ENCODE data around the gene TBC1D8.

TBC1D8 gene

GRCh38 chr2:101032084-101032776 is 119.0 kb downstream of the TBC1D8 start:
- Histone ChIP-seq H3K36me3 (ENCODE audit: low read depth) (peaks cover 72% of the 10 kb centered on the region), H3K27me3 (ENCODE audit: insufficient read depth, poor library complexity, severe bottlenecking) (no peaks in the 10 kb centered on the region), H3K4me3 (ENCODE audit: severe bottlenecking) (no peak overlapping the region), H3K9me3 (ENCODE audit: severe bottlenecking) (no peaks in the 10 kb centered on the region), H3K4me1 (ENCODE audit: insufficient read depth, poor library complexity, severe bottlenecking) (no peaks in the 10 kb centered on the region), H3K27ac (ENCODE audit: poor library complexity, severe bottlenecking) (no peak overlapping the region)
- TF ChIP-seq CTCF (IDR thresholded peaks at IDR 0.05; ENCODE audit: poor library complexity, severe bottlenecking): no peak
- ATAC-seq (ENCODE audit: low read depth): no peak
- no peak for DNase-seq (ENCODE audit: low spot score)

GRCh38 chr2:101030866-101031554 is 120.2 kb downstream of the TBC1D8 start:
- no peaks in the 10 kb centered on the region for H3K9me3 ChIP-seq (ENCODE audit: severe bottlenecking)
- H3K27me3 ChIP-seq (ENCODE audit: insufficient read depth, poor library complexity, severe bottlenecking): no peaks in the 10 kb centered on the region
- H3K27ac ChIP-seq (ENCODE audit: poor library complexity, severe bottlenecking): no peak overlapping the region
- no peak for TF ChIP-seq CTCF (IDR thresholded peaks at IDR 0.05; ENCODE audit: poor library complexity, severe bottlenecking)
- ATAC-seq (ENCODE audit: low read depth): no peak
- DNase-seq (ENCODE audit: low spot score): no peak
- H3K4me1 ChIP-seq (ENCODE audit: insufficient read depth, poor library complexity, severe bottlenecking): no peaks in the 10 kb centered on the region
- H3K4me3 ChIP-seq (ENCODE audit: severe bottlenecking): no peak overlapping the region
- peaks cover 72% of the 10 kb centered on the region for H3K36me3 ChIP-seq (ENCODE audit: low read depth)

- Histone ChIP-seq H3K36me3 (ENCODE audit: low read depth) (peaks cover 72% of the 10 kb centered on the region), H3K4me3 (ENCODE audit: severe bottlenecking) (no peak overlapping the region), H3K9me3 (ENCODE audit: severe bottlenecking) (no peaks in the 10 kb centered on the region), H3K27me3 (ENCODE audit: insufficient read depth, poor library complexity, severe bottlenecking) (no peaks in the 10 kb centered on the region), H3K4me1 (ENCODE audit: insufficient read depth, poor library complexity, severe bottlenecking) (no peaks in the 10 kb centered on the region), H3K27ac (ENCODE audit: poor library complexity, severe bottlenecking) (no peak overlapping the region)
- no peak for TF ChIP-seq CTCF (IDR thresholded peaks at IDR 0.05; ENCODE audit: poor library complexity, severe bottlenecking)
- no peak for DNase-seq (ENCODE audit: low spot score)
- ATAC-seq (ENCODE audit: low read depth): no peak
Measured at GRCh38 chr2:101027852-101028251, 123.3 kb downstream of the TBC1D8 start.

- DNase-seq (ENCODE audit: low spot score) (no peak), ATAC-seq (ENCODE audit: low read depth) (no peak)
- H3K9me3 ChIP-seq (ENCODE audit: severe bottlenecking): no peaks in the 10 kb centered on the region
- peaks cover 74% of the 10 kb centered on the region for H3K36me3 ChIP-seq (ENCODE audit: low read depth)
- H3K4me1 ChIP-seq (ENCODE audit: insufficient read depth, poor library complexity, severe bottlenecking): no peaks in the 10 kb centered on the region
- no peak for TF ChIP-seq CTCF (IDR thresholded peaks at IDR 0.05; ENCODE audit: poor library complexity, severe bottlenecking)
- H3K4me3 ChIP-seq (ENCODE audit: severe bottlenecking): no peak overlapping the region
- no peaks in the 10 kb centered on the region for H3K27me3 ChIP-seq (ENCODE audit: insufficient read depth, poor library complexity, severe bottlenecking)
- H3K27ac ChIP-seq (ENCODE audit: poor library complexity, severe bottlenecking): no peak overlapping the region
Measured at GRCh38 chr2:101026923-101027469, 124.2 kb downstream of the TBC1D8 start.

Data from RWPE2 (cell line).